CD14-positive monocyte (primary cell): ENCODE results near the gene KRTAP20-4. TPM values are rescaled to one million over a fixed set of nuclear protein-coding genes. Genes with fewer than 3 reads are reported as not detected.

Experiments
- DNase-seq, 3 donors: peaks; one replicate each; pipeline ENCODE4 v3.0.0-alpha.2; 2011 to 2022
- H2AFZ ChIP-seq: 2 replicates; pipeline ENCODE4 v1.6.0; 2012; ENCODE audit warnings: mild to moderate bottlenecking, low read depth, low read length, inconsistent platforms; ENCODE audit not compliant: insufficient read depth, poor library complexity, severe bottlenecking
- H3K27ac ChIP-seq, 2 donors: 1 replicate in 1 of 2; 2 replicates in 1 of 2; pipeline ENCODE4 v1.5.1; 2012 to 2013; ENCODE audit warnings: low read length in 2 of 2, control low read depth in 1 of 2, inconsistent platforms in 1 of 2, low read depth in 1 of 2, mild to moderate bottlenecking in 1 of 2
- H3K27me3 ChIP-seq, 2 donors: one replicate each; pipeline versions ENCODE4 v1.6.0 to v1.6.1; 2011 to 2013; ENCODE audit warnings: low read length in 2 of 2; ENCODE audit not compliant: control insufficient read depth in 2 of 2, insufficient read depth in 2 of 2
- H3K36me3 ChIP-seq, 2 donors: replicated peaks in 1 of 2; 1 replicate in 1 of 2; 2 replicates in 1 of 2; pipeline versions ENCODE4 v1.5.1 to v1.6.1; 2012 to 2013; ENCODE audit warnings: low read length in 2 of 2, control low read depth in 1 of 2, inconsistent platforms in 1 of 2, mild to moderate bottlenecking in 1 of 2; ENCODE audit not compliant: insufficient read depth in 2 of 2, control insufficient read depth in 1 of 2
- H3K4me1 ChIP-seq, 2 donors: 1 replicate in 1 of 2; 2 replicates in 1 of 2; pipeline versions ENCODE4 v1.5.1 to v1.6.1; 2012 to 2013; ENCODE audit warnings: low read length in 2 of 2, control low read depth in 1 of 2, inconsistent platforms in 1 of 2, mild to moderate bottlenecking in 1 of 2, moderate library complexity in 1 of 2; ENCODE audit not compliant: insufficient read depth in 2 of 2, control insufficient read depth in 1 of 2
- H3K4me2 ChIP-seq: replicated peaks from 2 replicates; pipeline ENCODE3; 2012; ENCODE audit warnings: low read length, moderate library complexity, mild to moderate bottlenecking; ENCODE audit not compliant: poor library complexity, severe bottlenecking; ENCODE audit errors: extremely low read depth
- H3K4me3 ChIP-seq, 3 experiments: fragments of 200-600 bp in 1 of 3; sonication (generic) in 1 of 3; replicated peaks in 1 of 3; 1 replicate in 2 of 3; 2 replicates in 1 of 3; pipeline ENCODE4 v1.5.1; 2011 to 2013; ENCODE audit warnings: low read length in 3 of 3, mild to moderate bottlenecking in 3 of 3, control low read depth in 2 of 3, low read depth in 2 of 3, inconsistent platforms in 1 of 3, moderate library complexity in 1 of 3
- H3K79me2 ChIP-seq: 2 replicates; pipeline ENCODE4 v1.6.0; 2012; ENCODE audit warnings: mild to moderate bottlenecking, control low read depth, inconsistent platforms, low read length, moderate library complexity; ENCODE audit not compliant: insufficient read depth
- H3K9ac ChIP-seq: 2 replicates; pipeline ENCODE4 v1.6.0; 2017; ENCODE audit warnings: low read length, mild to moderate bottlenecking; ENCODE audit not compliant: insufficient read depth, poor library complexity, severe bottlenecking
- H3K9me3 ChIP-seq, 2 donors: replicated peaks in 1 of 2; 1 replicate in 1 of 2; 2 replicates in 1 of 2; pipeline versions ENCODE4 v1.5.1 to v1.6.1; 2012 to 2013; ENCODE audit warnings: low read length in 2 of 2, control low read depth in 1 of 2; ENCODE audit not compliant: control insufficient read depth in 1 of 2, insufficient read depth in 1 of 2
- H4K20me1 ChIP-seq: 2 replicates; pipeline ENCODE4 v1.6.0; 2012; ENCODE audit warnings: mild to moderate bottlenecking, low read length, control low read depth, moderate library complexity; ENCODE audit not compliant: insufficient read depth
- H3K27ac Mint-ChIP-seq, 7 donors: one replicate each; pipeline ENCODE4 v1.8.0; 2020; ENCODE audit warnings: mild to moderate bottlenecking in 7 of 7, mixed read lengths in 7 of 7, moderate library complexity in 6 of 7, inconsistent platforms in 2 of 7
- H3K27me3 Mint-ChIP-seq, 3 donors: one replicate each; pipeline ENCODE4 v1.8.0; 2021 to 2022; ENCODE audit warnings: low read depth in 3 of 3, mild to moderate bottlenecking in 3 of 3, mixed read lengths in 3 of 3, moderate library complexity in 3 of 3, inconsistent platforms in 1 of 3
- H3K36me3 Mint-ChIP-seq, 2 donors: one replicate each; pipeline ENCODE4 v1.8.0; 2020; ENCODE audit warnings: mixed read lengths in 2 of 2, inconsistent platforms in 1 of 2, mild to moderate bottlenecking in 1 of 2
- H3K4me1 Mint-ChIP-seq: one replicate; pipeline ENCODE4 v1.8.0; 2020; ENCODE audit warnings: mild to moderate bottlenecking, mixed read lengths
- H3K4me3 Mint-ChIP-seq, 2 donors: one replicate each; pipeline ENCODE4 v1.8.0; 2020; ENCODE audit warnings: mild to moderate bottlenecking in 2 of 2, mixed read lengths in 2 of 2, moderate library complexity in 1 of 2
- H3K9me3 Mint-ChIP-seq, 7 donors: one replicate each; pipeline ENCODE4 v1.8.0; 2020 to 2022; ENCODE audit warnings: mixed read lengths in 7 of 7, mild to moderate bottlenecking in 6 of 7, moderate library complexity in 6 of 7, inconsistent platforms in 2 of 7
- CTCF ChIP-seq: fragments of 200-600 bp; IDR thresholded peaks from one replicate; pipeline ENCODE4 v1.8.0; 2022; ENCODE audit warnings: antibody characterized with exemption, mild to moderate bottlenecking
- WGBS: methylation state at CpG from one replicate; pipeline ENCODE4 v1.1.5; 2013; ENCODE audit warnings: missing lambda C conversion rate; ENCODE audit not compliant: insufficient coverage; 5-methylcytosine and 5-hydroxymethylcytosine counted together
- intact Hi-C, 2 donors: fragments of 100-400 bp; cut with micrococcal nuclease; formaldehyde crosslinking; loops; one replicate each; pipeline versions ENCODE4 v1.15.0 to v1.15.1; 2023
- polyA plus RNA-seq, 3 donors: library from polyadenylated mRNA; depleted of rRNA in 1 of 3; unstranded in 2 of 3; stranded (reverse) in 1 of 3; fragments of 300-500 nt in 2 of 3; fragments of >200 nt in 1 of 3; fragmentation: Illumina TruSeq in 2 of 3; gene quantifications; 1 replicate in 2 of 3; 2 replicates in 1 of 3; pipeline ENCODE4 v1.2.3, GENCODE V29; 2012 to 2021

The KRTAP20-4 gene
- polyA plus RNA-seq, 3 donors: not detected

- H3K4me3 Mint-ChIP-seq: no peak overlapping the region
- Histone ChIP-seq H3K27ac (no peak overlapping the region), H3K4me3 (no peak overlapping the region), H3K36me3 (no peaks in the 10 kb centered on the region), H3K79me2 (no peaks in the 10 kb centered on the region), H2AFZ (no peak overlapping the region), H4K20me1 (no peaks in the 10 kb centered on the region), H3K4me1 (no peaks in the 10 kb centered on the region), H3K27me3 (no peaks in the 10 kb centered on the region), H3K9ac (no peak overlapping the region), H3K4me2 (no peak overlapping the region), H3K9me3 (peaks cover 35 to 53% of the 10 kb centered on the region in 2 donors)
- H3K36me3 Mint-ChIP-seq: no peaks in the 10 kb centered on the region
- no peaks in the 10 kb centered on the region for H3K27me3 Mint-ChIP-seq
- WGBS: 89% methylated on average over 3 of the region's 4 CpGs
- DNase-seq: no peak
- peaks cover 7 to 25% (median 16%) of the 10 kb centered on the region in 7 donors for H3K9me3 Mint-ChIP-seq
- H3K27ac Mint-ChIP-seq: no peak overlapping the region
- TF ChIP-seq CTCF: no peak
- H3K4me1 Mint-ChIP-seq: no peaks in the 10 kb centered on the region
- intact Hi-C loops: no loop called here
Observed at GRCh38 chr21:30625449-30626165, 5.2 kb downstream of the KRTAP20-4 start.

- Histone ChIP-seq H3K27me3 (no peaks in the 10 kb centered on the region), H3K4me3 (no peak overlapping the region), H3K79me2 (no peaks in the 10 kb centered on the region), H3K27ac (no peak overlapping the region), H3K4me1 (no peaks in the 10 kb centered on the region), H3K9me3 (peaks cover 37 to 52% of the 10 kb centered on the region in 2 donors), H3K4me2 (no peak overlapping the region), H3K36me3 (no peaks in the 10 kb centered on the region), H2AFZ (no peak overlapping the region), H4K20me1 (no peaks in the 10 kb centered on the region), H3K9ac (no peak overlapping the region)
- DNase-seq: no peak
- no peak overlapping the region for H3K27ac Mint-ChIP-seq
- H3K4me1 Mint-ChIP-seq: no peaks in the 10 kb centered on the region
- H3K4me3 Mint-ChIP-seq: no peak overlapping the region
- H3K27me3 Mint-ChIP-seq: peaks cover 0 to 1% (median 0%) of the 10 kb centered on the region in 3 donors
- no peak for TF ChIP-seq CTCF
- intact Hi-C loops: no loop called here
- WGBS: no CpG with 5 or more reads among the region's 4 CpGs
- no peaks in the 10 kb centered on the region for H3K36me3 Mint-ChIP-seq
- peaks cover 8 to 31% (median 15%) of the 10 kb centered on the region in 7 donors for H3K9me3 Mint-ChIP-seq
Observed at GRCh38 chr21:30628109-30628508, 7.7 kb downstream of the KRTAP20-4 start.
